HFF-Myc (cell line): ENCODE results near the gene ZMAT2.

Experiments
- DNase-seq: peaks from one replicate; pipeline ENCODE4 v3.0.0-alpha.2; 2011; ENCODE audit warnings: low read depth; ENCODE audit errors: extremely low read depth
- H3K4me3 ChIP-seq: replicated peaks from 2 replicates; pipeline ENCODE4 v1.5.1; 2011; ENCODE audit warnings: low read depth, mild to moderate bottlenecking, control low read depth, low read length
- CTCF ChIP-seq: IDR thresholded peaks from 2 replicates; pipeline ENCODE4 v1.5.1; 2012; ENCODE audit warnings: mild to moderate bottlenecking, low read depth, low read length, control low read depth; ENCODE audit errors: missing control alignments

The ZMAT2 gene

GRCh38 chr5:140672455-140673186 is 27.6 kb upstream of the ZMAT2 start:
- DNase-seq = no peak
- no peak overlapping the region for H3K4me3 ChIP-seq
- TF ChIP-seq CTCF = no peak

GRCh38 chr5:140673187-140673976 is 26.9 kb upstream of the ZMAT2 start, which contains the start of gene DND1:
TSS of gene DND1 (minus strand) at chr5:140673576. CDS start at chr5:140673542, 34 bp downstream.
- no peak for DNase-seq
- TF ChIP-seq CTCF = no peak
- no peak within 1 kb of the TSS for H3K4me3 ChIP-seq

- no peak for DNase-seq
- TF ChIP-seq CTCF = no peak
- H3K4me3 ChIP-seq = no peak overlapping the region
These were observed 26.0 kb upstream of the ZMAT2 start for GRCh38 chr5:140674211-140674610.

- no peak for DNase-seq
- H3K4me3 ChIP-seq = no peak overlapping the region
- no peak for TF ChIP-seq CTCF
These were observed 25.6 kb upstream of the ZMAT2 start for GRCh38 chr5:140674629-140675028.

- TF ChIP-seq CTCF = no peak
- H3K4me3 ChIP-seq = no peak overlapping the region
- DNase-seq = no peak
These were observed 22.3 kb upstream of the ZMAT2 start for GRCh38 chr5:140677947-140678346.

- no peak for TF ChIP-seq CTCF
- DNase-seq = no peak
- H3K4me3 ChIP-seq = no peak overlapping the region
These were observed 21.3 kb upstream of the ZMAT2 start for GRCh38 chr5:140678993-140679392.
